CD4-positive, CD25-positive, alpha-beta regulatory T cell (primary cell): ENCODE data around the gene SLC9A4. TPM values are rescaled to one million over a fixed set of nuclear protein-coding genes. Genes with fewer than 3 reads are reported as not detected.
A peak's percentile ranks its signal among the peaks of the same experiment; 100 is the strongest.

Experiments
- ATAC-seq, 2 donors: fragments of 150-1000 bp; cut with Tn5 transposase; one replicate each; pipeline ENCODE4 v1.10.0; 2021; ENCODE audit warnings: low read depth in 2 of 2, moderate number of reproducible peaks in 2 of 2, moderate library complexity in 1 of 2
- DNase-seq, 3 donors: peaks; one replicate each; pipeline versions ENCODE4 v3.0.0 to v3.0.0-alpha.2; 2012 to 2022; ENCODE audit warnings: mixed read lengths in 1 of 3
- H3K27ac ChIP-seq: one replicate; pipeline ENCODE4 v1.7.0; 2013; ENCODE audit warnings: mild to moderate bottlenecking, low read length; ENCODE audit not compliant: insufficient read depth, poor library complexity, severe bottlenecking
- H3K27me3 ChIP-seq: one replicate; pipeline ENCODE4 v1.7.0; 2013; ENCODE audit warnings: low read length; ENCODE audit not compliant: control insufficient read depth, insufficient read depth
- H3K36me3 ChIP-seq: one replicate; pipeline ENCODE4 v1.7.0; 2013; ENCODE audit warnings: mild to moderate bottlenecking, low read length, moderate library complexity; ENCODE audit not compliant: control insufficient read depth, insufficient read depth
- H3K4me1 ChIP-seq: 2 replicates; pipeline ENCODE4 v1.7.0; 2013; ENCODE audit warnings: mild to moderate bottlenecking, low read length; ENCODE audit not compliant: insufficient read depth, control insufficient read depth, poor library complexity, severe bottlenecking
- H3K4me3 ChIP-seq: one replicate; pipeline ENCODE4 v1.7.0; 2013; ENCODE audit warnings: low read depth, mild to moderate bottlenecking, low read length, moderate library complexity
- H3K9me3 ChIP-seq, 2 experiments: 1 replicate in 1 of 2; 2 replicates in 1 of 2; pipeline ENCODE4 v1.7.0; 2013; ENCODE audit warnings: low read length in 2 of 2, mild to moderate bottlenecking in 1 of 2, moderate library complexity in 1 of 2; ENCODE audit not compliant: control insufficient read depth in 2 of 2
- H3K27ac Mint-ChIP-seq, 3 donors: one replicate each; pipeline ENCODE4 v1.8.0; 2020 to 2022; ENCODE audit warnings: mild to moderate bottlenecking in 3 of 3, mixed read lengths in 3 of 3, moderate library complexity in 2 of 3
- H3K27me3 Mint-ChIP-seq: one replicate; pipeline ENCODE4 v1.8.0; 2022; ENCODE audit warnings: mild to moderate bottlenecking, mixed read lengths
- H3K36me3 Mint-ChIP-seq: one replicate; pipeline ENCODE4 v1.8.0; 2020; ENCODE audit warnings: mixed read lengths
- H3K4me1 Mint-ChIP-seq, 4 donors: one replicate each; pipeline ENCODE4 v1.8.0; 2020 to 2022; ENCODE audit warnings: mixed read lengths in 4 of 4, mild to moderate bottlenecking in 1 of 4
- H3K4me3 Mint-ChIP-seq, 4 donors: one replicate each; pipeline ENCODE4 v1.8.0; 2020 to 2022; ENCODE audit warnings: mild to moderate bottlenecking in 4 of 4, mixed read lengths in 4 of 4, moderate library complexity in 3 of 4
- H3K9me3 Mint-ChIP-seq, 7 donors: one replicate each; pipeline ENCODE4 v1.8.0; 2020 to 2022; ENCODE audit warnings: mixed read lengths in 7 of 7, mild to moderate bottlenecking in 3 of 7, moderate library complexity in 2 of 7
- polyA plus RNA-seq, 4 donors: library from polyadenylated mRNA; unstranded; fragments of 300-500 nt; fragmentation: Illumina TruSeq; gene quantifications; one replicate each; pipeline ENCODE4 v1.2.3, GENCODE V29; 2021
- total RNA-seq: library from RNA; stranded (reverse); gene quantifications from one replicate; pipeline ENCODE4 v1.2.3, GENCODE V29; 2022

SLC9A4 gene
- total and polyA plus RNA-seq, 5 donors from 2014 or later: not detected

DNA sequence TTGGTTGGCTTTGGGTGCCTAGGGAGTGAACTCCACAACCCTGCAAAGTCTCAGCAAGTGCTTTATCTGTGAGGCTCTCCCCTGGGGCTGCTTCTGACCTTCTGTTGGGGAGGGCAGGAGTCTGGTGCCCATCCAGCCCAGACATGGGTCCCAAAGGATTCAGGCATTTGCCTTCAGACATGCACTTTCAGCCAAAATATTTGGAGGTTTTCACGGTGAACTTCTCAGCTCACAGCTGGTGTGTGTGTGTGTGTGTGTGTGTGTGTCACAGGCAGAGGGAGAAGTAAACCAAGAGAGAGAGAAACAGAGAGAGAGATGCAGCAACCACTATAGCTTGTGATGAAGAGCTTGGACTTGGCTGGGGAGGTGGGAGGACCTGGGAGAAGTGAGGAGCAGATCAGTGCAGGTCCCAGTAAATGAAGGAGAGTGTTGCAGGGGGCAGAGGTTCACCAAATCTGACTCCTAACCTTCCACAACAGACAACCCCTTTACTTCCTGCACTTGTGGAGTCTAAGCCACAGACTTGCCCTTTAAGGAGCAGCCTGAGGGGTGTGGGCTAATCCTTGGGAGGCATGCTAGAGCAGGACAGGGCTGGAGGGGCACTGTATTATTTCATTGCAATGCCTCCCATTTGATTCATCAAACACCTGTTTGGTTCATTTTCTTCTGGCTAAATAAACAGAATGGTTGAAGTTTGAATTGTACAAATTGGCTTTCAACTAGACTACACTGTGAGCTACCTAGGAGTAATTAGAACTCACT is 14.1 kb downstream of the SLC9A4 start:
- Mint-ChIP-seq H3K36me3 (no peaks in the 10 kb centered on the region), H3K4me3 (no peak overlapping the region), H3K4me1 (peaks cover 0 to 6% (median under 1%) of the 10 kb centered on the region in 4 donors), H3K27ac (no peak overlapping the region), H3K9me3 (peaks cover 0 to 8% (median 0%) of the 10 kb centered on the region in 7 donors), H3K27me3 (peaks cover 23% of the 10 kb centered on the region)
- Histone ChIP-seq H3K4me3 (no peak overlapping the region), H3K36me3 (no peaks in the 10 kb centered on the region), H3K4me1 (no peaks in the 10 kb centered on the region), H3K27ac (no peak overlapping the region), H3K9me3 (no peaks in the 10 kb centered on the region), H3K27me3 (peaks cover 7% of the 10 kb centered on the region)
- no peak for DNase-seq
- no peak for ATAC-seq

DNA sequence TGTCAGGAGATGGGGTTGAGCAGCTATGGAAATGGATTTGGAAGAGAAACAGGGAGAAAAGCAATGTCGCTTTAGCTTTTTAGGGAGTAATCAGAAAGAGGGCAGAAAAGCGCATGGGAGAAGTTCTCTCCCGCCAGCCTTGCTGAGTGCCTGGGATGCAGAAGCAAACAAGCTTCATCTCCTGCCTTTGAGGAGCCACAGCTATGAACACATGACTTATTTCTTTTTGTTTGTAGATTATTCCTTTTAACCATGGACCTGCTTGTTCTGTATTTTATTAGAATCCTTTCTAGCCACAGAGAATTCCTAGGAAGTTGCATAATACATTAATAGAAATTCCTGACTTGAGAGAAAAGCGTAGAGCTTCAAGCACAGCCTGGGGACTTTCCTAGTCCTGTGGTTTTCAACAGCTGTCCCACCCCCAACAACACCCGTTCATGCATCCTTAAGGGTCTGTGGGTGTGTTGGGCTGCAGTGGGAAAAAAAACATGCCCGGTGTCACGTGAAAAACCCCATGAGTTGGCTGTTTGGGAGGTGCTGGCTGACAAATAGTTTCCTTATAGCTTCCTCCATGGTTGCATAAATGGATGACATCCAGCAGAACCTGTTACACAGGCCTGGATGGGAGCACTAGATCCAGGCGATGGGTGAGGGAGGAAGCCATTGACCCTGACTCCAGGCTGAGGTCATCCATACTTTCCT is 14.9 kb downstream of the SLC9A4 start:
- H3K4me3 ChIP-seq: no peak overlapping the region
- peaks cover 0 to 8% (median 0%) of the 10 kb centered on the region in 7 donors for H3K9me3 Mint-ChIP-seq
- no peak overlapping the region for H3K27ac ChIP-seq
- no peak overlapping the region for H3K27ac Mint-ChIP-seq
- H3K27me3 ChIP-seq: peaks cover 7% of the 10 kb centered on the region
- DNase-seq: no peak
- H3K36me3 ChIP-seq: no peaks in the 10 kb centered on the region
- no peak for ATAC-seq
- no peaks in the 10 kb centered on the region for H3K9me3 ChIP-seq
- H3K36me3 Mint-ChIP-seq: no peaks in the 10 kb centered on the region
- H3K27me3 Mint-ChIP-seq: peaks cover 23% of the 10 kb centered on the region
- H3K4me1 ChIP-seq: no peaks in the 10 kb centered on the region
- H3K4me3 Mint-ChIP-seq: no peak overlapping the region
- H3K4me1 Mint-ChIP-seq: peaks cover 0 to 6% (median under 1%) of the 10 kb centered on the region in 4 donors

DNA sequence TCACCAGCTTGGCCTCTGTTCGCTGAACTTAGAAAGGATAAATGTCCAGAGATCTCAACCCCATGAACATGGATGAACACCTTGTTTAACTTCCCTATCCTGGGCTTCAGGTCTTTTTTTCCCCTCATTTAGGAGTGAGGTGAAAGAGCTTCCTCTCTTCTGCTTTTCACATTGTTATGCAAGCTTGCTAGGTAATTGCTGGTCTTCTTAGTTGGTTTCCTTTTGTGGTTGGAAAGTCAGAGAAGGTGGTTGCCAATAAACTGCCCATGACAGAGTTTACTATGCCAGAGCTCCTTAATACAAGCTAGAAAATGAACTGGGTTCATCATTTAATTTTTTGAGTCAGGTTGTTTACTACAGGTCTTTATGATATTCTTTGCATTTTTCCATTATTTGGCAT is 16.6 kb downstream of the SLC9A4 start:
- no peak overlapping the region for H3K4me3 Mint-ChIP-seq
- H3K4me1 Mint-ChIP-seq: peaks cover 0 to 6% (median under 1%) of the 10 kb centered on the region in 4 donors
- H3K4me3 ChIP-seq: no peak overlapping the region
- DNase-seq (peak in 1 of 3 donors; percentile 13), ATAC-seq (no peak)
- peaks cover 23% of the 10 kb centered on the region for H3K27me3 Mint-ChIP-seq
- no peak overlapping the region for H3K27ac Mint-ChIP-seq
- H3K36me3 ChIP-seq: no peaks in the 10 kb centered on the region
- H3K27ac ChIP-seq: no peak overlapping the region
- H3K4me1 ChIP-seq: no peaks in the 10 kb centered on the region
- H3K36me3 Mint-ChIP-seq: no peaks in the 10 kb centered on the region
- H3K9me3 ChIP-seq: peaks cover 0 to 6% of the 10 kb centered on the region in 2 experiments
- peaks cover 7% of the 10 kb centered on the region for H3K27me3 ChIP-seq
- H3K9me3 Mint-ChIP-seq: peaks cover 0 to 6% (median 0%) of the 10 kb centered on the region in 7 donors

DNA sequence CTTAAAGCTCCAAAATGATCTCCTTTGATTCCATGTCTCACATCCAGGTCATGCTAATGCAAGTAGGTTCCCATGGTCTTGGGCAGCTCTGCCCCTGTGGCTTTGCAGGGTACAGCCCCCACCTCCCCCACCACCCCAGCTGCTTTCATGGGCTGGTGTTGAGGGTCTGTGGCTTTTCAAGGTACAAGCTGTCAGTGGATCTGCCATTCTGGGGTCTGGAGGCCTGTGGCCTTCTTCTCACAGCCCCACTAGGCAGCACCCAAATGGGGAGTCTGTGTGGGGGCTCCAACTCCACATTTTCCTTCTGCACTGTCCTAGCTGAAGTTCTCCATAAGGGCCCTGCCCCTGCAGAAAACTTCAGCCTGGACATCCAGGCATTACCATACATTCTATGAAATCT is 19.0 kb downstream of the SLC9A4 start:
- H3K36me3 Mint-ChIP-seq: no peaks in the 10 kb centered on the region
- H3K27ac Mint-ChIP-seq: no peak overlapping the region
- DNase-seq (no peak), ATAC-seq (no peak)
- H3K9me3 Mint-ChIP-seq: peaks cover 0 to 3% (median 0%) of the 10 kb centered on the region in 7 donors
- Histone ChIP-seq H3K27ac (no peak overlapping the region), H3K36me3 (no peaks in the 10 kb centered on the region), H3K27me3 (peaks cover 16% of the 10 kb centered on the region), H3K4me1 (no peaks in the 10 kb centered on the region), H3K4me3 (no peak overlapping the region), H3K9me3 (peaks cover 0 to 6% of the 10 kb centered on the region in 2 experiments)
- peaks cover 0 to 6% (median under 1%) of the 10 kb centered on the region in 4 donors for H3K4me1 Mint-ChIP-seq
- peaks cover 35% of the 10 kb centered on the region for H3K27me3 Mint-ChIP-seq
- no peak overlapping the region for H3K4me3 Mint-ChIP-seq

DNA sequence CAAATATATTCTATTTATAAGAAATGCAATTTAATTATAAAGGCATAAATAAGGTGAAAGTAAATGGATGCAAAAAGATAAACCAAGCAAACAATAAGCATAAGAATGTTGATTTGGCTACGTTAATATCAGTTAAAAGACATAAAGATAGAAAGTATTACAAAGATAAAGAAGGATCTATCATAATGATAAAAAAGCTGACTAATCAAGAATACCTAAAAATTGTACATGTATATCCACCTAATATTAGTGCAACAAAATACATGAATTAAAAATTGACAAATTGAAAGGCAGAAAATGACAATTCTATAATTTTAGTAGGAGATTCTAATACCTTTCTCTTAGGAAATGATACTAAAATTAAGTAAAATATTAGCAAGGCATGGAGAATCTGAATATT is 21.5 kb downstream of the SLC9A4 start:
- Histone ChIP-seq H3K27me3 (peaks cover 13% of the 10 kb centered on the region), H3K9me3 (peaks cover 0 to 6% of the 10 kb centered on the region in 2 experiments), H3K4me3 (no peak overlapping the region), H3K27ac (no peak overlapping the region), H3K4me1 (no peaks in the 10 kb centered on the region), H3K36me3 (no peaks in the 10 kb centered on the region)
- DNase-seq (no peak), ATAC-seq (no peak)
- Mint-ChIP-seq H3K27me3 (peaks cover 32% of the 10 kb centered on the region), H3K9me3 (peaks cover 0 to 3% (median 0%) of the 10 kb centered on the region in 7 donors), H3K4me1 (peaks cover 0 to 2% (median 0%) of the 10 kb centered on the region in 4 donors), H3K27ac (no peak overlapping the region), H3K36me3 (no peaks in the 10 kb centered on the region), H3K4me3 (no peak overlapping the region)

DNA sequence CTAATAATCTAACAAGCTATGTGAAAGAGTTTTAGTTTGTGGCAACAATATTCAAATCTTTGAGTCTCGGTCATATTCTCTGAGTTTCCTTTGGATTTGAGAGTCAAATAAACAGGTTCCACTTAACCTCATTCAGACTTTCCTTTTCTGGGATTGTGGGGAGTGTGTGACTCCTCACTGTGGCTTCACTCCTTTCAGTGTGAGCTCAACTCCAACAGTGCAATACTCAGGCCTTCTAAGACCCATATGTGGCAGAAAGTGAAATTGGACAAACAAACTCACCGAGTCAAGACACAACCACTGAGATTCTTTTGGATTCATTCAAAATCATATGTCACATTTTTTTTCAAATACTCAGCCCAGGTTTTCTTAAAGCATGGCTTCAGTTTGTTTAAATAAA is 25.4 kb downstream of the SLC9A4 start:
- ATAC-seq (no peak), DNase-seq (no peak)
- Histone ChIP-seq H3K9me3 (peaks cover 0 to 6% of the 10 kb centered on the region in 2 experiments), H3K4me1 (no peaks in the 10 kb centered on the region), H3K36me3 (no peaks in the 10 kb centered on the region), H3K4me3 (no peak overlapping the region), H3K27ac (no peak overlapping the region), H3K27me3 (peaks cover 12% of the 10 kb centered on the region)
- Mint-ChIP-seq H3K4me1 (no peaks in the 10 kb centered on the region), H3K27me3 (peaks cover 32% of the 10 kb centered on the region), H3K4me3 (no peak overlapping the region), H3K36me3 (no peaks in the 10 kb centered on the region), H3K27ac (no peak overlapping the region), H3K9me3 (peaks cover 0 to 3% (median 0%) of the 10 kb centered on the region in 7 donors)

DNA sequence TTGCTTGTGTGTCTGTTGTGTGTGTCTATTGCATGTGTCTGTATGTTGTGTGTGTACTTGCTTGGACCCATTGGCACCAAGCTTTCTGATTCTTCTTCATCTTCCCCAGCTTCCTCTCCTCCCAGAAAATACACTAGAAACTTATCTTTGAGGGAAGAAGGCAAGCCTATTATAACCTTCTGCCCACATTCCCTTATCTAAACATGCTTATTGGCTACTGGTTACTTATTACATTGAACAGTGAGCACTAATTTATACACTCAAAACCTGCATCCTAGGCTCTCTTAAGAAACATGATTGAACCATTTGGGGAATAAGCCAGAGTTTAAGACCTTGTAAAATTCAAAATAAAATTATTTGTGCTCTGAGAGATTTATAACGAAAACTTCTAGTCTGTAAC is 26.5 kb downstream of the SLC9A4 start:
- Mint-ChIP-seq H3K4me1 (no peaks in the 10 kb centered on the region), H3K27ac (no peak overlapping the region), H3K4me3 (no peak overlapping the region), H3K36me3 (no peaks in the 10 kb centered on the region), H3K27me3 (peaks cover 32% of the 10 kb centered on the region), H3K9me3 (peaks cover 0 to 2% (median 0%) of the 10 kb centered on the region in 7 donors)
- Histone ChIP-seq H3K4me1 (no peaks in the 10 kb centered on the region), H3K27ac (no peak overlapping the region), H3K27me3 (peaks cover 12% of the 10 kb centered on the region), H3K9me3 (no peaks in the 10 kb centered on the region), H3K36me3 (no peaks in the 10 kb centered on the region), H3K4me3 (no peak overlapping the region)
- ATAC-seq (no peak), DNase-seq (no peak)
